Choroid plexus epithelial cell (primary cell): ENCODE data around the gene CGREF1.

Experiments used
- DNase-seq: peaks from one replicate; pipeline ENCODE4 v3.0.0-alpha.2; 2010; ENCODE audit warnings: low read depth
- H3K4me3 ChIP-seq: 2 replicates; pipeline ENCODE4 v1.5.1; 2011; ENCODE audit warnings: low read depth, mild to moderate bottlenecking, control low read depth, low read length, moderate library complexity
- CTCF ChIP-seq: conservative IDR thresholded peaks from 2 replicates; pipeline ENCODE4 v1.5.1; 2011; ENCODE audit warnings: low read depth, mild to moderate bottlenecking, control low read depth, inconsistent platforms, low read length, moderate library complexity

The CGREF1 gene

GRCh38 chr2:27069436-27069835, 49.5 kb downstream of the CGREF1 start:
- no peak for TF ChIP-seq CTCF
- DNase-seq: no peak
- peak overlapping the region; percentile 98 for H3K4me3 ChIP-seq

GRCh38 chr2:27067385-27067784, 51.5 kb downstream of the CGREF1 start:
- H3K4me3 ChIP-seq: no peak overlapping the region
- TF ChIP-seq CTCF: no peak
- DNase-seq: no peak

GRCh38 chr2:27065128-27065527, 53.8 kb downstream of the CGREF1 start:
- H3K4me3 ChIP-seq: no peak overlapping the region
- TF ChIP-seq CTCF: no peak
- DNase-seq: no peak

- TF ChIP-seq CTCF: no peak
- DNase-seq: no peak
- H3K4me3 ChIP-seq: no peak overlapping the region
Observed at GRCh38 chr2:27060323-27060722, 58.6 kb downstream of the CGREF1 start.

- no peak for TF ChIP-seq CTCF
- no peak overlapping the region for H3K4me3 ChIP-seq
- DNase-seq: no peak
Observed at GRCh38 chr2:27059141-27059820, 59.6 kb downstream of the CGREF1 start.

- DNase-seq: no peak
- H3K4me3 ChIP-seq: no peak overlapping the region
- TF ChIP-seq CTCF: no peak
Observed at GRCh38 chr2:27058210-27058609, 60.7 kb downstream of the CGREF1 start.

- no peak overlapping the region for H3K4me3 ChIP-seq
- no peak for TF ChIP-seq CTCF
- no peak for DNase-seq
Observed at GRCh38 chr2:27057184-27057583, 61.7 kb downstream of the CGREF1 start.
